Measurements from ENCODE around the gene ATP5MC3.
A peak's percentile ranks its signal among the peaks of the same experiment; 100 is the strongest.
"Not testable (repeated sequence)": the region's sequence is repeated elsewhere in the genome, so short reads cannot be mapped to it uniquely, and the experiment has no call there.

ATP5MC3 gene

DNA sequence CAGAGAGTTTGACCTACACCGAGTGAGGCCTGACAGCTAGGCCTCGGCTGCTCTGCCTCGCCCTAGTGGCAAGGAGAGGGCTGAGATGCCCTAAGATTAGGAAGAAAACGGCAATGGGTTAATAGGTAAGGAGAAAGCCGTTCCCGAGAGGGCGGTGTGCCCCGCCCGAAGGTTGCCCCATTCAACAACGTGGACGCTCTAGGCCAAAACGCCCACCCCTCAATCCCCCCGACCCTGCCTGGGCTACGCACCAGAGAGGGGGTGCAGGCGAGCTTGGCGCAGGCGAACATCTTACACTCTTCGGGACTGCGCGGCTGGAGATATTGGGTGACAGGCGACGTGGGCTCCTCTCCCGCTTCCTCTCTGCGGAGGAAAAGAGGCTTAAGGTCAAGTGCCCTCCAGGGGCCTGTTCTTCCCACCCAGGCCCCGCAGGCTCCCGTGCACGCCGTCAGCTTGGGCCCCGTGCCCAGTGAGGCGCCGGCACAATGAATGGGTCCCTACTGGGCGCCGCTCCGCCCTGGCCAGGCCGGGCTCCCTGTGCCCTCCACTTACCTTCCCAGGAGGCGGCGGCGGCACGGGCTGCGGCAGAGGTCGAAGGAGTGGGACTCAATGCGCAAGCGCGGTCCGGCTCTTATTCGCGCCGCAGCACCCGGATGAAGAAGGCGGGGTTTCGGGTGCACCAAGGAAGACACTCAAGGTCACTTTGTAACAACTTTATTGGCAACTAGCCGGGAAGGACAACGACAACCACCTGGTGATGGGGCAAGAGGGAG lies at the start of gene ATP5MC3:
Gene ATP5MC3, minus strand, starts transcription at position 607 of the 773 bp plus-strand sequence. Its CDS starts 317 bp downstream, at position 290.
- peak; percentile 94 for DNase-seq (ENCODE audit: low spot score)

DNA sequence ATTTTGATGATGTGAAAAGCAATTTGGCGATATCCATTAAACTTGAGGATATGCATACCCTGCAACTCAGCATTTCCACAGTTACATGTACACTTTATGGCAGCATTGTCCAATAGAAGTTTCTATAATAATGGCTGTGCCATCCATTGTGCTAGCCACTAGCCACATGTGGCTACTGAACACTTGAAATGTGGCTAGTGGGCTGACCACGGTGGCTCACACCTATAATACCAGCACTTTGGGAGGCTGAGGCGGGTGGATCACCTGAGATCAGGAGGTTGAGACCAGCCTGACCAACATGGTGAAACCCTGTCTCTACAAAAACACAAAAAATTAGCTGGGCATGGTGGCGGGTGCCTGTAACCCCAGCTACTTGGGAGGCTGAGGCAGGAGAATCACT lies 47.1 kb upstream of the ATP5MC3 start:
- not testable (repeated sequence) for DNase-seq (ENCODE audit: low spot score)

DNA sequence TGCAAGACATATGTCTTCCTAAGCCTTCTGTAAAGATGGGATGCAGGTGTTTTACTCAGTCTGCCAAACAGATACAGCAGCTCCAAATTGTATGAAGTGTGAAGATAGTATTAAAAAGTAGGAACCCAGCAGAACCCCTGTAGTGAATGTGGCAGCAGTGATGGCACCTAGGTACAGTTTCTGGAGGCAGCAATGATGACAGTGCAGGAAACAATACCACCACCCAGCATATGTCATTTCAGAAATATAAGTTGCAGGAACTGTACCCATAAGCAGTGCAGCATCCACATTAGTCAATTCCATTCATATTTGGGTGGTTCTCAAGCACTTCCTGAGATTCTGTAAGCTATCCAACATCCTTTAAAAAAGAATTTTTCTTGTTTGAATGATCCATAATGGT lies 46.7 kb upstream of the ATP5MC3 start:
- no peak for DNase-seq (ENCODE audit: low spot score)

DNA sequence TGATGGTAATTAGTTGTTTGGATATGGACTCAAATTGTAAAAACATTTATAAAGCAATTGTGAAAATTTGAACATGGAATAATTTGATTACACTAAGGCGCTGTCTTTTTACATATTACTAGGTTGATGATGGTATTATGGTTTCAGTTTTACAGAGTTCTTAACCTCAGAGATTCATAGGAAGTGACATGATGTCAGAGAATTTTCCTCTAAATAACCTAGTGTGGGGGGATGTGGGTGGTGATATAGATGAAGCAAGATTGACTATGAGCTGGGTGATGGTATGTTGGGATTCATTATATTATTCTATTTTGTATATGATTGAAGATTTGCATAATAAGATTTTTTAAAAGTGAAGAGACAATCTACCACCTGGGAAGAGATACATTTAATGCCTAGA lies 45.9 kb upstream of the ATP5MC3 start:
- DNase-seq (ENCODE audit: low spot score): no peak

GRCh38 chr2:175220075-175220474 lies 38.6 kb upstream of the ATP5MC3 start:
- DNase-seq (ENCODE audit: low spot score): no peak

GRCh38 chr2:175218551-175218950 lies 37.0 kb upstream of the ATP5MC3 start:
- DNase-seq (ENCODE audit: low spot score): no peak

DNA sequence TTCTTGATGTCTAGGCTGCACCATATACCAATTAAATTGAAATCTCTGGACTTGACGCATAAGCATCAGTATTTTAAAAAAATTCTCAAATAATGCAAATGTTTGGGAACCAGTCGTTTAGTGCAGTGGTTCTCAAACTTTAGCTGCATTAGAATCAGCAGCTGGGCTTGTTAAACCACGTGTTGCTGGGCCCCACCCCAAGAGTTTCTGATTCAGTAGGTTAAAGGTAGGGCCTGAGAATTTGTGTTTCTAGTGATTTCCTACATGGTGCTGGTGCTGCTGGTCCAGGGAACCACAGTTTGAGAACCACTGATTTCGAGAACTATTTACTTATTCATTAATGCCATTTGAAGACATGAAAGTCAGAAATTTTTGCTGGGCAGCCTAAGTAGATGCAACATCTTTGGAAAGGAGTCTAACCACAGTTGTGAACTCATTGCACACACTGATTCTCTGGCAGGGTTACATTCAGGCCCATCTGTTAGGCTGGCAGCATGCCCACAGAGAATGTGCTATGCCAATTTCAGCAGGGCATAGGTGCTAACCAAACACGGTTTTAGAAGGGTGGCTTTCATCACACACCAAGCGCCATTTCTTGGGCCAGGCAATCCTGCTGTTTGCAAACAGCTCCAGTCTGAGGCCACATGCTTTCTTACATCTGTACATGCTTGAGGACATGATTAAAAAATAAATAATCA lies 26.4 kb upstream of the ATP5MC3 start:
- DNase-seq (ENCODE audit: low spot score): peak; percentile 45

DNA sequence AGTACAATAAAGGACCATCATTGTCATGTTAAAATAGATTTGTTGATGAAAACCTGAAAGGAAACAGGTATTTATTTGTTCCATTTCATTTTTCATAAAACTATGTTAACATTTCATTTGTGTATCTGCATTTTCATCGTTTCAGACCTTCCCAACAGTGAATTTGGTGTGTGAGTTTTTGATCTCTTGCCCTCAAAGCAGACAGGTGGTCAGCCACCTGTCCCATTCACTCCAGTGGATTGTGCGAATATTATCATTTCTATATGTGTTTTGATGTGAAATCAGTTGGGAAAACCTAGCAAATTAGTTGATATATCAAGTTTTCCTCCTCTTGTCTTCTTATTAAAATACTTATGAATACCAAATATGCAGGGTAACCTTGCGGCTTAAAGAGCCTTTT lies 25.4 kb upstream of the ATP5MC3 start:
- DNase-seq (ENCODE audit: low spot score): no peak

GRCh38 chr2:175205523-175205922 lies 24.0 kb upstream of the ATP5MC3 start:
- no peak for DNase-seq (ENCODE audit: low spot score)

GRCh38 chr2:175203621-175204496 lies 22.3 kb upstream of the ATP5MC3 start:
- DNase-seq (ENCODE audit: low spot score): peak; percentile 59

DNA sequence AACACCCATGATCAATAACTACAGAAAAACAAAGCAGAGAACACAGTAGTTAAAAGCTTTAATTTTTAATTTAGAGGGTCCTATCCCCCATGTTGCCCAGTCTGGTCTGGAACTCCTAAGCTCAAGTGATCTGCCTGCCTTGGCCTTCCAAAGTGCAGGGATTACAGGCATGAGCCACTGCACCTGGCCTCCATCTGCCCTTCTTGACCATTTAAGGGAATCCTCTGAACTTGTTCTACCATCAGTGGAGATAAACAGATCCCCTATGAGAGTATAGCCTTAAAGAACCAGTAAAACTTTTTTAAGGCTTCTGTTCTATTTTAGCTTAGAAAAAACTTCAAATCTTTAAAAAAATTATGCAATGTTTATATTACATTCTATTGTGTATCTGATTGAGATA lies 13.5 kb upstream of the ATP5MC3 start:
- DNase-seq (ENCODE audit: low spot score): no peak

DNA sequence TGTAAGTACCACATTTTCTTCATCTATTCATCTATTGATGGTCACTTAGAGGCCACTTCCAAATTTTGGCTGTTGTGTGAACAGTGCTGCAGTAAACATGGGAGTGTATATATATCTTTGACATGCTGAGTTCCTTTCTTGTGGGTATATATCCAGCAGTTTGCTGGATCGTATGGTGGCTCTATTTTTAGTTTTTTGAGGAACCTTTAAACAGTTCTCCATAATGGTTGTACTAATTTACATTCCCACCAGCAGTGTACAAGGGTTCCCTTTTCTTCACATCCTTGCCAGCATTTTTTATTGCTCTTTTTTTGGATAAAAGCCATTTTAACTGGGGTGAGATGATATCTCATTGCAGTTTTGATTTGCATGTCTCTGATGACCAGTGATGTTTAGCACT lies 7.3 kb upstream of the ATP5MC3 start:
- no peak for DNase-seq (ENCODE audit: low spot score)

DNA sequence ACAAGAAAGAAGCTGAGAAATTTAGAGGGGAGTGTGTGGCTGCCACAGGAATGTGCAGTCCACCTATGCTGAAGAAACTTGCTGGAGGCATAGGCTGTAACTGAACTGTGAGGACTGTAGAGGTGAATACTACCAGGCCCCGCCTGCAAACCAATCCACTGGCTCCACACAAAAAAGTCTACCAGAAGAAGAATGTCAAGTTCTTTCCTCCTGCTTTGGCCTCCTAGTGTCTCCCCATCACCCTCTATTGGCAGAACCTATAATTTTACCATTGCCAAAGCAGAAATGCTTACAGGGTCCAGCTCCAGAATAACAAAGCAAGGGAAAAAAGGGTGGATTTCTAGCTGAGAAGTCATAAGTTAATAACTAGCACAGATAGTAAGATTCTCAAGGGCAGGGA lies 5.9 kb upstream of the ATP5MC3 start:
- no peak for DNase-seq (ENCODE audit: low spot score)

DNA sequence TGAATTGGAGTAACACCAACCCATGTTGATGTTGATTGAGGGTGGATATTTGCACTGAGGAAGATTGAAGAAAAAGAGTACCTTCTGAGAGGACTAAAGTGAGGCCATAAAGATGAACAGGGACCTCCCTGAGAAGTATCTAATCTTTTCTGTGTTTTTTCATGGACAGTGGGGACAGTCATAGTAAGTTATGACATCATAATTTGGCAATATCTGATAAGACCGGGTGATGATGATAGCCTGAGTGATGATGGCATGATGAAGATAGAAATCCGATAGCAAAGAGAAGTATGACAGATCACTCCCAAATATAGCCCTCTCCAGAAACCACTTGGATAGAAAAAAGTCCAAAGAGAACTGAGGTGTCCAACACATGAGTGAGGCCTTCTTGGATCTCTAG lies 2.2 kb upstream of the ATP5MC3 start:
- no peak for DNase-seq (ENCODE audit: low spot score)

- DNase-seq (ENCODE audit: low spot score): no peak
These were observed 383 bp upstream of the ATP5MC3 start for GRCh38 chr2:175181877-175182308.

DNA sequence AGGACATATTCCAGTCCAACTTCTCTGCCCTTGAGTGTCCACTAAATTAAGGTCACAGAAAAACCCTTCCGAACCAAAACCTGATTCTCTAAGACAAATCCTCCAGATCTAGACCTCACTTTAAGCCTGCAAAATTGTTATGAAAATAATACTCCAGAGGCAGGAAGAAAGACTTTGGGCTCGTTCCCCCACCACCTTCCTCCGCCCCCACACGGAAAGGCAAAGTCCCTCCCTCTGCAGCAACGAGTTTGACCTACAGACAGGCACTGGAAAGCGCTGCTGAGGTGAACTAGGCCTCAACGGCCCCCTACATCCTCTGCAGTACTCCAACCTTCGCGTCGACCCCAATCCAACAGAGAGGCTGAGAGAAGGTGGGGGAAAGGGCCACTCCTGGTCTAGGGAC lies 808 bp downstream of the ATP5MC3 start:
- DNase-seq (ENCODE audit: low spot score): peak; percentile 42

GRCh38 chr2:175176624-175177023 lies 4.9 kb downstream of the ATP5MC3 start:
- no peak for DNase-seq (ENCODE audit: low spot score)

DNA sequence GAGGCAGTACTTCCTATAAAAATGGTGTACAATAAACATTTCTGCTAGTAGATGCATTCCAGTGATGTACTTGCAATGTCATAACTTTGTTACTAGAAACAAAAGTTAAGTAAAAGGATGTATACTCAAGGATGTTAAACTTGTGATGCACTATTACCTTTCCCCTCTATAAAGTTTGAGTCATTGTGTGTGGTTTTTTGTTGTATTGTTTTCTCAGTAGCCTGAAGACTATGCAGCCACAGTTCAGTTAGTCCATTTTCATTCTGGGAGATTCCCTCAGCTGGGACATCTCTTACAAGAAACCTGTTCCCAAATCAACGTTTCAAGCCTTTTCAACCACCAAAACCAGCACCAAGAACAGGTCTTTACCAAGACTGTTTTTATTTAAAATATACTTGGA lies 5.6 kb downstream of the ATP5MC3 start:
- no peak for DNase-seq (ENCODE audit: low spot score)

- no peak for DNase-seq (ENCODE audit: low spot score)
These were observed 6.2 kb downstream of the ATP5MC3 start for GRCh38 chr2:175175320-175175719.

GRCh38 chr2:175170659-175171304 lies 10.7 kb downstream of the ATP5MC3 start:
- no peak for DNase-seq (ENCODE audit: low spot score)

DNA sequence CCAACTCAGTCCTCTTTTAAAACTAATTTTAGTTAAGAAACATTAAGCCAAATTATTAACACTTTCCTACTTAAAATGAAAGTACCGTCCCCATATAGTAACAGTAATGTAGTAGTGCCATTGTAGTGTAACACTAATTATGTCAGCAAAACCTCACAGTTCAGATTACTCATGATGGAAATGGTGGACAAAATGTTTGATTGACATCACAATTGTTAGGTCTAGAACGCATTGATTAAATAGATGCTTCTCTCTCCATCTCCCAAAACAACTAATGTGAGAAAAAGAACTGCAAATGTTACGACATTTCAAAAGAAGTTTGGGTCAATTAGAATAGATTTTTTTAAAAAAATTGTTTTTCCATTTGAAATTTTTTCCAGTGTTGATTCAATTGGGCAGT lies 12.3 kb downstream of the ATP5MC3 start:
- DNase-seq (ENCODE audit: low spot score): no peak

GRCh38 chr2:175168564-175168945 lies 13.0 kb downstream of the ATP5MC3 start:
- no peak for DNase-seq (ENCODE audit: low spot score)

All from Ammon's horn (tissue), 1 donor.